Activated T-helper 17 cell treated with anti-CD3 and anti-CD28 coated beads, Interleukin-2, amount 50 U/mL, for 72 hours (primary cell): ENCODE measurements around the gene MUC5B. TPM values are rescaled to one million over a fixed set of nuclear protein-coding genes. Genes with fewer than 3 reads are reported as not detected.
"Not testable (repeated sequence)": the region's sequence is repeated elsewhere in the genome, so short reads cannot be mapped to it uniquely, and the experiment has no call there.

ENCODE experiments used
- ATAC-seq: fragments of 150-1000 bp; cut with Tn5 transposase; replicated peaks from 2 replicates; pipeline ENCODE4 v1.10.0; 2021; ENCODE audit warnings: mild to moderate bottlenecking, moderate library complexity
- H3K27ac Mint-ChIP-seq: one replicate; pipeline ENCODE4 v1.8.0; 2022; ENCODE audit warnings: mixed read lengths
- H3K27me3 Mint-ChIP-seq: one replicate; pipeline ENCODE4 v1.8.0; 2022; ENCODE audit warnings: mixed read lengths
- H3K36me3 Mint-ChIP-seq: one replicate; pipeline ENCODE4 v1.8.0; 2022; ENCODE audit warnings: low read depth, mild to moderate bottlenecking, mixed read lengths
- H3K4me1 Mint-ChIP-seq: one replicate; pipeline ENCODE4 v1.8.0; 2022; ENCODE audit warnings: mixed read lengths
- H3K4me3 Mint-ChIP-seq: one replicate; pipeline ENCODE4 v1.8.0; 2022; ENCODE audit warnings: mild to moderate bottlenecking, mixed read lengths
- H3K9me3 Mint-ChIP-seq: one replicate; pipeline ENCODE4 v1.8.0; 2022; ENCODE audit warnings: mixed read lengths
- total RNA-seq, 2 donors: library from RNA; stranded (reverse); gene quantifications; one replicate each; pipeline ENCODE4 v1.2.3, GENCODE V29; 2022

MUC5B gene
- total RNA-seq, 2 donors from 2014 or later: not detected

GRCh38 chr11:1181853-1182535 lies 40.9 kb upstream of the MUC5B start:
- Mint-ChIP-seq H3K36me3 (no peaks in the 10 kb centered on the region), H3K4me1 (no peaks in the 10 kb centered on the region), H3K9me3 (no peaks in the 10 kb centered on the region), H3K4me3 (no peak overlapping the region), H3K27ac (no peak overlapping the region), H3K27me3 (no peaks in the 10 kb centered on the region)
- no peak for ATAC-seq

- not testable (repeated sequence) for H3K9me3 Mint-ChIP-seq, ATAC-seq, H3K4me3 Mint-ChIP-seq, H3K4me1 Mint-ChIP-seq, H3K36me3 Mint-ChIP-seq, H3K27me3 Mint-ChIP-seq, H3K27ac Mint-ChIP-seq
These were observed 38.7 kb upstream of the MUC5B start for GRCh38 chr11:1184139-1184538.

GRCh38 chr11:1188451-1189130 lies 34.3 kb upstream of the MUC5B start:
- H3K36me3 Mint-ChIP-seq, H3K4me1 Mint-ChIP-seq, H3K27me3 Mint-ChIP-seq, H3K9me3 Mint-ChIP-seq, H3K4me3 Mint-ChIP-seq, H3K27ac Mint-ChIP-seq, ATAC-seq: not testable (repeated sequence)

GRCh38 chr11:1189816-1190215 lies 33.0 kb upstream of the MUC5B start:
- H3K4me3 Mint-ChIP-seq, H3K27ac Mint-ChIP-seq, ATAC-seq, H3K27me3 Mint-ChIP-seq, H3K4me1 Mint-ChIP-seq, H3K9me3 Mint-ChIP-seq, H3K36me3 Mint-ChIP-seq: not testable (repeated sequence)

GRCh38 chr11:1191786-1192470 lies 30.9 kb upstream of the MUC5B start:
- H3K27ac Mint-ChIP-seq, H3K36me3 Mint-ChIP-seq, H3K27me3 Mint-ChIP-seq, ATAC-seq, H3K9me3 Mint-ChIP-seq, H3K4me1 Mint-ChIP-seq, H3K4me3 Mint-ChIP-seq: not testable (repeated sequence)

GRCh38 chr11:1192741-1193325 lies 30.0 kb upstream of the MUC5B start:
- Mint-ChIP-seq H3K4me1 (no peaks in the 10 kb centered on the region), H3K27me3 (peaks cover 3% of the 10 kb centered on the region), H3K27ac (no peak overlapping the region), H3K9me3 (no peaks in the 10 kb centered on the region), H3K36me3 (no peaks in the 10 kb centered on the region), H3K4me3 (no peak overlapping the region)
- ATAC-seq: no peak

GRCh38 chr11:1193326-1194230 lies 29.3 kb upstream of the MUC5B start:
- ATAC-seq: no peak
- H3K27me3 Mint-ChIP-seq: peaks cover 3% of the 10 kb centered on the region
- no peaks in the 10 kb centered on the region for H3K4me1 Mint-ChIP-seq
- H3K9me3 Mint-ChIP-seq: no peaks in the 10 kb centered on the region
- no peak overlapping the region for H3K27ac Mint-ChIP-seq
- H3K4me3 Mint-ChIP-seq: no peak overlapping the region
- H3K36me3 Mint-ChIP-seq: no peaks in the 10 kb centered on the region

GRCh38 chr11:1194231-1194976 lies 28.5 kb upstream of the MUC5B start:
- H3K27me3 Mint-ChIP-seq: peaks cover 3% of the 10 kb centered on the region
- no peaks in the 10 kb centered on the region for H3K9me3 Mint-ChIP-seq
- H3K36me3 Mint-ChIP-seq: no peaks in the 10 kb centered on the region
- no peak for ATAC-seq
- H3K27ac Mint-ChIP-seq: no peak overlapping the region
- H3K4me3 Mint-ChIP-seq: no peak overlapping the region
- no peaks in the 10 kb centered on the region for H3K4me1 Mint-ChIP-seq

- H3K36me3 Mint-ChIP-seq: no peaks in the 10 kb centered on the region
- peaks cover 3% of the 10 kb centered on the region for H3K27me3 Mint-ChIP-seq
- no peak overlapping the region for H3K4me3 Mint-ChIP-seq
- H3K27ac Mint-ChIP-seq: no peak overlapping the region
- no peaks in the 10 kb centered on the region for H3K4me1 Mint-ChIP-seq
- no peak for ATAC-seq
- no peaks in the 10 kb centered on the region for H3K9me3 Mint-ChIP-seq
These were observed 27.7 kb upstream of the MUC5B start for GRCh38 chr11:1194977-1195681.

- H3K27me3 Mint-ChIP-seq: peaks cover 3% of the 10 kb centered on the region
- no peak overlapping the region for H3K27ac Mint-ChIP-seq
- H3K4me1 Mint-ChIP-seq: no peaks in the 10 kb centered on the region
- no peak overlapping the region for H3K4me3 Mint-ChIP-seq
- H3K36me3 Mint-ChIP-seq: no peaks in the 10 kb centered on the region
- no peaks in the 10 kb centered on the region for H3K9me3 Mint-ChIP-seq
- no peak for ATAC-seq
These were observed 27.0 kb upstream of the MUC5B start for GRCh38 chr11:1195682-1196515.

GRCh38 chr11:1196516-1197391 lies 26.1 kb upstream of the MUC5B start:
- no peak for ATAC-seq
- H3K27ac Mint-ChIP-seq: no peak overlapping the region
- H3K36me3 Mint-ChIP-seq: no peaks in the 10 kb centered on the region
- no peak overlapping the region for H3K4me3 Mint-ChIP-seq
- H3K27me3 Mint-ChIP-seq: peaks cover 3% of the 10 kb centered on the region
- H3K4me1 Mint-ChIP-seq: no peaks in the 10 kb centered on the region
- no peaks in the 10 kb centered on the region for H3K9me3 Mint-ChIP-seq

- Mint-ChIP-seq H3K9me3 (no peaks in the 10 kb centered on the region), H3K4me3 (no peak overlapping the region), H3K4me1 (no peaks in the 10 kb centered on the region), H3K27me3 (no peaks in the 10 kb centered on the region), H3K36me3 (no peaks in the 10 kb centered on the region), H3K27ac (no peak overlapping the region)
- ATAC-seq: no peak
These were observed 25.4 kb upstream of the MUC5B start for GRCh38 chr11:1197431-1197885.
